DND-41 (cell line): ENCODE data around the gene PPP2R2B.

Source experiments
- EZH2 ChIP-seq: IDR thresholded peaks from 3 replicates; pipeline ENCODE4 v1.6.1; 2012; ENCODE audit warnings: borderline replicate concordance, low read depth, mild to moderate bottlenecking, moderate library complexity, low read length, inconsistent platforms; ENCODE audit not compliant: severe bottlenecking
- TF ChIP-seq, protein P1 (sequence below): IDR thresholded peaks from 2 replicates; pipeline ENCODE4 v1.5.1; 2012; ENCODE audit warnings: borderline replicate concordance, low read length, moderate library complexity, mild to moderate bottlenecking; ENCODE audit not compliant: poor library complexity, severe bottlenecking; ENCODE audit errors: extremely low read depth

DNA sequence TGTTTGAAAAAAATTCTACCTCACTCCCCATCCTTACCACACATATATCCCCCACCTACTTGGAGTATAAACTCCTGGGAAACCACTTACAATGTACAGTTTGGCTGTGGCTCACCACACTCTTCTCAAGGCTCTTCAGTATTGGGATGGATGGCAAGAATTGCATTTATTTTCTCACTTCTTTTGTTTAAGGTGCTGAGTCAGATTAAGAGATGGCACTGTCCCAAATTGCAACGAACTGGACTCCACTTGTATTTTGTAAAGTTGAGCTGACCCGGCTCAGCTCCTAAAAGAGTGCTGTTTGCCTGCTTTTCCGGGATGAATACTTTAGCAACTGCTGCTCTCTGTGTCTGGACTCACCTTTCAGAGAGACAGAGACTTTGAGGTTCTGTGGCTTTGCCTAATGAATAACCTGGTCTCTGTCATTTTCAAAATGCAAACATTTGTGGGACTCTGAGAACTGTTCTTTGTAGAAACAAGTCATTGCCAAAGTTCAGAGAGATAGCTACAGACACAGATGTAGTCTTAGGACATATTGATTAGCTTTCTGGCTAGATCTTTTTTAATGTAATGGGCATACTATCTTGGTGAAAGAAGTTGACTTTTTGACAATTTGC lies 42.2 kb downstream of the PPP2R2B start:
- TF ChIP-seq, protein P1, sequence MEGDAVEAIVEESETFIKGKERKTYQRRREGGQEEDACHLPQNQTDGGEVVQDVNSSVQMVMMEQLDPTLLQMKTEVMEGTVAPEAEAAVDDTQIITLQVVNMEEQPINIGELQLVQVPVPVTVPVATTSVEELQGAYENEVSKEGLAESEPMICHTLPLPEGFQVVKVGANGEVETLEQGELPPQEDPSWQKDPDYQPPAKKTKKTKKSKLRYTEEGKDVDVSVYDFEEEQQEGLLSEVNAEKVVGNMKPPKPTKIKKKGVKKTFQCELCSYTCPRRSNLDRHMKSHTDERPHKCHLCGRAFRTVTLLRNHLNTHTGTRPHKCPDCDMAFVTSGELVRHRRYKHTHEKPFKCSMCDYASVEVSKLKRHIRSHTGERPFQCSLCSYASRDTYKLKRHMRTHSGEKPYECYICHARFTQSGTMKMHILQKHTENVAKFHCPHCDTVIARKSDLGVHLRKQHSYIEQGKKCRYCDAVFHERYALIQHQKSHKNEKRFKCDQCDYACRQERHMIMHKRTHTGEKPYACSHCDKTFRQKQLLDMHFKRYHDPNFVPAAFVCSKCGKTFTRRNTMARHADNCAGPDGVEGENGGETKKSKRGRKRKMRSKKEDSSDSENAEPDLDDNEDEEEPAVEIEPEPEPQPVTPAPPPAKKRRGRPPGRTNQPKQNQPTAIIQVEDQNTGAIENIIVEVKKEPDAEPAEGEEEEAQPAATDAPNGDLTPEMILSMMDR: no peak
- TF ChIP-seq EZH2: no peak
